Measurements from ENCODE around the gene TPSAB1.

TPSAB1 gene

GRCh38 chr16:1209081-1209480 is 31.4 kb upstream of the TPSAB1 start:
- DNase-seq (ENCODE audit: low read depth in 2 of 2, low spot score in 1 of 2), result no peak

GRCh38 chr16:1210461-1210860 is 30.0 kb upstream of the TPSAB1 start:
- no peak for DNase-seq (ENCODE audit: low read depth in 2 of 2, low spot score in 1 of 2)

- no peak for DNase-seq (ENCODE audit: low read depth in 2 of 2, low spot score in 1 of 2)
These were observed 28.8 kb upstream of the TPSAB1 start for GRCh38 chr16:1211451-1212268.

GRCh38 chr16:1212616-1213194 is 27.8 kb upstream of the TPSAB1 start:
- no peak for DNase-seq (ENCODE audit: low read depth in 2 of 2, low spot score in 1 of 2)

- DNase-seq (ENCODE audit: low read depth in 2 of 2, low spot score in 1 of 2), result no peak
These were observed 27.3 kb upstream of the TPSAB1 start for GRCh38 chr16:1213231-1213630.

- no peak for DNase-seq (ENCODE audit: low read depth in 2 of 2, low spot score in 1 of 2)
These were observed 26.6 kb upstream of the TPSAB1 start for GRCh38 chr16:1213796-1214372.

- no peak for DNase-seq (ENCODE audit: low read depth in 2 of 2, low spot score in 1 of 2)
These were observed 25.8 kb upstream of the TPSAB1 start for GRCh38 chr16:1214719-1215118.

GRCh38 chr16:1215574-1216295 is 24.8 kb upstream of the TPSAB1 start:
- DNase-seq (ENCODE audit: low read depth in 2 of 2, low spot score in 1 of 2), result no peak

GRCh38 chr16:1216296-1216619 is 24.2 kb upstream of the TPSAB1 start:
- no peak for DNase-seq (ENCODE audit: low read depth in 2 of 2, low spot score in 1 of 2)

GRCh38 chr16:1216681-1217400 is 23.7 kb upstream of the TPSAB1 start:
- DNase-seq (ENCODE audit: low read depth in 2 of 2, low spot score in 1 of 2), result no peak

- DNase-seq (ENCODE audit: low read depth in 2 of 2, low spot score in 1 of 2), result no peak
These were observed 23.0 kb upstream of the TPSAB1 start for GRCh38 chr16:1217526-1217925.

- no peak for DNase-seq (ENCODE audit: low read depth in 2 of 2, low spot score in 1 of 2)
These were observed 22.2 kb upstream of the TPSAB1 start for GRCh38 chr16:1218061-1218929.

GRCh38 chr16:1218930-1219611 is 21.4 kb upstream of the TPSAB1 start:
- DNase-seq (ENCODE audit: low read depth in 2 of 2, low spot score in 1 of 2), result no peak

- DNase-seq (ENCODE audit: low read depth in 2 of 2, low spot score in 1 of 2), result no peak
These were observed 20.3 kb upstream of the TPSAB1 start for GRCh38 chr16:1220098-1220728.

GRCh38 chr16:1220841-1221627 is 19.5 kb upstream of the TPSAB1 start:
- DNase-seq (ENCODE audit: low read depth in 2 of 2, low spot score in 1 of 2), result no peak

GRCh38 chr16:1221628-1222552 is 18.6 kb upstream of the TPSAB1 start:
- DNase-seq (ENCODE audit: low read depth in 2 of 2, low spot score in 1 of 2), result no peak

GRCh38 chr16:1222553-1223354 is 17.8 kb upstream of the TPSAB1 start:
- no peak for DNase-seq (ENCODE audit: low read depth in 2 of 2, low spot score in 1 of 2)
